Ectodermal cell (in vitro differentiated cells): ENCODE measurements around the gene BAK1.
"Not testable (repeated sequence)": the region's sequence is repeated elsewhere in the genome, so short reads cannot be mapped to it uniquely, and the experiment has no call there.

Experiments used
- H3K27ac ChIP-seq: 2 replicates; pipeline ENCODE4 v1.7.0; 2013; ENCODE audit warnings: mild to moderate bottlenecking, low read depth, low read length; ENCODE audit not compliant: insufficient read depth, poor library complexity, severe bottlenecking
- H3K27me3 ChIP-seq: 2 replicates; pipeline ENCODE4 v1.7.0; 2013; ENCODE audit warnings: mild to moderate bottlenecking, low read length; ENCODE audit not compliant: insufficient read depth, control insufficient read depth, poor library complexity, severe bottlenecking
- H3K36me3 ChIP-seq: one replicate; pipeline ENCODE4 v1.7.0; 2013; ENCODE audit warnings: low read length; ENCODE audit not compliant: control insufficient read depth, insufficient read depth
- H3K4me1 ChIP-seq: one replicate; pipeline ENCODE4 v1.7.0; 2013; ENCODE audit warnings: low read length; ENCODE audit not compliant: control insufficient read depth, insufficient read depth
- H3K4me3 ChIP-seq: 2 replicates; pipeline ENCODE4 v1.7.0; 2013; ENCODE audit warnings: low read depth, low read length, control low read depth; ENCODE audit not compliant: insufficient read depth
- H3K9me3 ChIP-seq: 2 replicates; pipeline ENCODE4 v1.7.0; 2013; ENCODE audit warnings: mild to moderate bottlenecking, low read length, moderate library complexity; ENCODE audit not compliant: control insufficient read depth
- WGBS, 2 experiments: methylation state at CpG; one replicate each; pipeline ENCODE4 v1.1.7; 2013; ENCODE audit warnings: missing lambda C conversion rate in 2 of 2; 5-methylcytosine and 5-hydroxymethylcytosine counted together

BAK1 gene

GRCh38 chr6:33552883-33553282 lies 27.2 kb downstream of the BAK1 start:
- not testable (repeated sequence) for H3K27ac ChIP-seq, H3K9me3 ChIP-seq, H3K4me3 ChIP-seq, H3K4me1 ChIP-seq, H3K36me3 ChIP-seq, H3K27me3 ChIP-seq
- 90 to 92% methylated on average over 3 of the region's 3 CpGs for WGBS, 2 experiments

GRCh38 chr6:33552252-33552651 lies 27.8 kb downstream of the BAK1 start:
- Histone ChIP-seq H3K4me3 (no peak overlapping the region), H3K4me1 (no peaks in the 10 kb centered on the region), H3K27me3 (no peaks in the 10 kb centered on the region), H3K27ac (no peak overlapping the region), H3K36me3 (no peaks in the 10 kb centered on the region), H3K9me3 (no peaks in the 10 kb centered on the region)
- 95 to 97% methylated on average over 6 of the region's 7 CpGs for WGBS, 2 experiments

- Histone ChIP-seq H3K4me3 (no peak overlapping the region), H3K4me1 (no peaks in the 10 kb centered on the region), H3K9me3 (no peaks in the 10 kb centered on the region), H3K36me3 (no peaks in the 10 kb centered on the region), H3K27ac (no peak overlapping the region), H3K27me3 (no peaks in the 10 kb centered on the region)
- WGBS, 2 experiments = 86 to 91% methylated on average over 2 of the region's 2 CpGs
Observed at GRCh38 chr6:33551538-33551937, 28.5 kb downstream of the BAK1 start.

GRCh38 chr6:33549896-33550295 lies 30.2 kb downstream of the BAK1 start:
- Histone ChIP-seq H3K4me1 (no peaks in the 10 kb centered on the region), H3K9me3 (no peaks in the 10 kb centered on the region), H3K27me3 (no peaks in the 10 kb centered on the region), H3K4me3 (no peak overlapping the region), H3K36me3 (no peaks in the 10 kb centered on the region), H3K27ac (no peak overlapping the region)
- WGBS, 2 experiments = 88 to 96% methylated on average over 2 of the region's 2 CpGs

GRCh38 chr6:33549196-33549595 lies 30.9 kb downstream of the BAK1 start:
- H3K4me1 ChIP-seq = no peaks in the 10 kb centered on the region
- 93 to 94% methylated on average over 8 of the region's 8 CpGs for whole genome bisulfite sequencing, 2 experiments
- no peaks in the 10 kb centered on the region for H3K9me3 ChIP-seq
- no peaks in the 10 kb centered on the region for H3K36me3 ChIP-seq
- H3K27ac ChIP-seq = no peak overlapping the region
- H3K27me3 ChIP-seq = no peaks in the 10 kb centered on the region
- no peak overlapping the region for H3K4me3 ChIP-seq

GRCh38 chr6:33547499-33547898 lies 32.6 kb downstream of the BAK1 start:
- Histone ChIP-seq H3K9me3 (no peaks in the 10 kb centered on the region), H3K27me3 (no peaks in the 10 kb centered on the region), H3K27ac (no peak overlapping the region), H3K4me3 (no peak overlapping the region), H3K4me1 (no peaks in the 10 kb centered on the region), H3K36me3 (no peaks in the 10 kb centered on the region)
- WGBS, 2 experiments = 85 to 94% methylated on average over 2 of the region's 2 CpGs

GRCh38 chr6:33546766-33547165 lies 33.3 kb downstream of the BAK1 start:
- WGBS, 2 experiments = 90 to 92% methylated on average over 5 of the region's 5 CpGs
- no peak overlapping the region for H3K27ac ChIP-seq

GRCh38 chr6:33545292-33545691 lies 34.8 kb downstream of the BAK1 start:
- not testable (repeated sequence) for H3K9me3 ChIP-seq, H3K4me1 ChIP-seq, H3K27me3 ChIP-seq, H3K27ac ChIP-seq, H3K36me3 ChIP-seq, H3K4me3 ChIP-seq
- 95 to 96% methylated on average over 11 of the region's 11 CpGs for WGBS, 2 experiments

More at GRCh38 chr6:33546766-33547165, 33.3 kb downstream of the BAK1 start:
- Histone ChIP-seq H3K4me3 (no peak overlapping the region), H3K36me3 (no peaks in the 10 kb centered on the region), H3K27me3 (no peaks in the 10 kb centered on the region), H3K4me1 (no peaks in the 10 kb centered on the region), H3K9me3 (no peaks in the 10 kb centered on the region)

- H3K9me3 ChIP-seq = no peaks in the 10 kb centered on the region
- H3K4me3 ChIP-seq = no peak overlapping the region
- no peaks in the 10 kb centered on the region for H3K36me3 ChIP-seq
- 89 to 94% methylated on average over 4 of the region's 4 CpGs for WGBS, 2 experiments
- no peak overlapping the region for H3K27ac ChIP-seq
- no peaks in the 10 kb centered on the region for H3K4me1 ChIP-seq
- H3K27me3 ChIP-seq = no peaks in the 10 kb centered on the region
Observed at GRCh38 chr6:33543116-33543515, 37.0 kb downstream of the BAK1 start.

- H3K36me3 ChIP-seq = no peaks in the 10 kb centered on the region
- no peaks in the 10 kb centered on the region for H3K27me3 ChIP-seq
- H3K9me3 ChIP-seq = no peaks in the 10 kb centered on the region
- no peak overlapping the region for H3K4me3 ChIP-seq
- H3K4me1 ChIP-seq = no peaks in the 10 kb centered on the region
- 95% methylated on average over 1 of the region's 1 CpG for WGBS, 2 experiments
- H3K27ac ChIP-seq = no peak overlapping the region
Observed at GRCh38 chr6:33540768-33541167, 39.3 kb downstream of the BAK1 start.

GRCh38 chr6:33534702-33535101 lies 45.4 kb downstream of the BAK1 start:
- Histone ChIP-seq H3K4me3 (no peak overlapping the region), H3K9me3 (no peaks in the 10 kb centered on the region), H3K4me1 (no peaks in the 10 kb centered on the region), H3K27me3 (no peaks in the 10 kb centered on the region), H3K36me3 (no peaks in the 10 kb centered on the region), H3K27ac (no peak overlapping the region)
- WGBS, 2 experiments = 90 to 97% methylated on average over 3 of the region's 3 CpGs
